COR-L47 (cell line): ENCODE results near the gene FTSJ1.
"Not testable (repeated sequence)": the region's sequence is repeated elsewhere in the genome, so short reads cannot be mapped to it uniquely, and the experiment has no call there.

Experiments
- DNase-seq: peaks from one replicate; lab custom pipeline; 2025; lab: John Stamatoyannopoulos, UW

Gene FTSJ1

GRCh38 chrX:48497871-48498270 lies 21.9 kb downstream of the FTSJ1 start:
- DNase-seq: no peak

GRCh38 chrX:48498374-48498809 lies 22.4 kb downstream of the FTSJ1 start:
- DNase-seq: no peak

DNA sequence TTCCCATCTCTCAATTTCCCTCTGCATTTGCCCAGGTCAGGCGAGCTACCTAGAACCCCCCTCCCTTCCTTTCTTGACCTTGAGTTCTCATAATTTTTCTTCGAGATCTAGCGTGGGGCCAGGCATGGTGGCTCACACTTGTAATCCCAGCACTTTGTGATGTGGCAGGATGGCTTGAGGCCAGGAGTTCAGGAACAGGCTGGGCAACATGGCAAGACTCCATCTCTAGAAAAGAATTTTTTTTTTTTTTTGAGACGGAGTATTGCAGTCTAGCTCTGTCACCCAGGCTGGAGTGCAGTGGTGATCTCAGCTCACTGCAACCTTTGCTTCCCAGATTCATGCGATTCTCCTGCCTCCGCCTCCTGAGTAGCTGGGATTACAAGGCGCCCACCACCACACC lies 28.3 kb downstream of the FTSJ1 start:
- DNase-seq: no peak

DNA sequence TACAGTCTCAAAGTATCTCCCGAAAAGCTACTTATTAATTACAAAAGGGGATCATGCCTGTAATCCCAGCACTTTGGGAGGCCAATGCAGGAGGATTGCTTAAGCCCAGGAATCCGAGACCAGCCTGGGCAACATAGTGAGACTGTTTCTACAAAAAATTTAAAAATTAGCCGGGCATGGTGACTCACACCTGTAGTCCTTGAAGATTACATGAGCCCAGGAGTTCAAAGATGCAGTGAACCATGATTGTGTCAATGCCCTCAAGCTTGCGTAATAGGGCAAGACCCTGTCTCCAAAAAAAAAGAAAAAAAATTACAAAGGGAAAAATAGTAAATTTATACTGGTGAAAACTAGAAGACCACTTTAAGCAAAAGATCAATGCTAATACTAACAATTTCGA lies 29.5 kb downstream of the FTSJ1 start:
- no peak for DNase-seq

DNA sequence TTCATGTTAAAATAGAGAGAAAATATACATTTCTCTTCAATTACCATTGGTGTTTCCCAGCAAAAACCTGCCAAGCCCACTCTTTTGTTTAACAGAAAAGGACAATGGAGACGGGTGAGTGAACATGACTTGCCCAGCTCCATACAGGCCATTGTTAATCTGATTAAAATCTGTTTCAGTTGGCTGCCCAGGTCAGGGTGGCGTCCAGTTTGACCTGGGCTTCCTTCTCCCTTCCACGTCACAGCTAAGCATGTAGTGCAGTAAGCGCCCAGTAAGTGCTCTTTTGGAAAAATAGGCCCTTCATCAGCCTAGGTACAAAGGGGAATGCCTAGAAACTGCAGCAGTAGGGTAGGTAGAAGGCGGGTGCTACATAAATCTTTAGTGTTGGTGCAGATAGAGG lies 31.2 kb downstream of the FTSJ1 start:
- DNase-seq: no peak

DNA sequence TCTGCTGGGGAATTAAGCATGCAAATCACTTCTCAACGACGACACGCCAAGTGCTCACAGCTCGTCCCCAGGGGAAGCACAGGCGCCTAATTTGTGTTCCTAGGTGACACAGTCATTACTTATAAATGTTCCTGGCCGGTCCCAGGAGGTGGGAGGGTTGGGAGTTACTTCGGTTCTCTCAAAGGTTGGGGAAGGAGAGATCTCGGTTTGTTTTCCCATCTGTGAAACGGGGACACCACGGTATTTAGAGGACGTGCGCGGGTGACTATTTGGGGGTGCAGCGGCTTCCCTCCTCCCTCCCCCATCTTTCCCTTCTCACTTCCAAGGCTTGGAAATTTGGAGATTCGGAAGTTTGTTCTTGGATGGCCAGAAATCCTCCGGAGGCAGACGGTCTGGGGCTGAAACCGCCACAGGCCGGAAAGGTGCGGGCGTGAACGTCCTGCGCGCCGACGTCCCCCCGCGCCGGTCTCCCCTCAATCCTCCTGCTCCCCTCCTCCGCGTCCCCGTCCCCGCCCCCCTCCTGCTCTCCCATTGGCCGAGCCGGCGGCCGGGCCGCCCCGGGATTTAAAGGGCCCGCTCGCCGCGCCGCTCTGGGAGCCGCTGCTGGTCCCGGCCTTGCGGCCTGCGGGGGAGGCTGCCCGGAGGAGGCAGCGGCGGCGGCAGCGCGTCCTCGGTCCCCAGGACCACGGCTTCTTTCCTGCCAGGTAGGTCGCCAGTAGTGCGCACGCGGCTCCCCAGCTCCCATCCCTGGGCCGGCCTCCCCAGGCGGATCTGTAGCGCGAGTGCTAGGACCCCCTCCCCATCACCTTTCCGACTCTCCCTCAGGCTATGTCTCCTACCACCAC lies 32.6 kb downstream of the FTSJ1 start, which contains the start of gene PORCN:
Gene PORCN (plus strand): TSS at position 593 of the 845 bp plus-strand sequence. CDS start 829 bp downstream, outside the sequence.
- no peak for DNase-seq

GRCh38 chrX:48509245-48509590 lies 33.2 kb downstream of the FTSJ1 start:
- no peak for DNase-seq

DNA sequence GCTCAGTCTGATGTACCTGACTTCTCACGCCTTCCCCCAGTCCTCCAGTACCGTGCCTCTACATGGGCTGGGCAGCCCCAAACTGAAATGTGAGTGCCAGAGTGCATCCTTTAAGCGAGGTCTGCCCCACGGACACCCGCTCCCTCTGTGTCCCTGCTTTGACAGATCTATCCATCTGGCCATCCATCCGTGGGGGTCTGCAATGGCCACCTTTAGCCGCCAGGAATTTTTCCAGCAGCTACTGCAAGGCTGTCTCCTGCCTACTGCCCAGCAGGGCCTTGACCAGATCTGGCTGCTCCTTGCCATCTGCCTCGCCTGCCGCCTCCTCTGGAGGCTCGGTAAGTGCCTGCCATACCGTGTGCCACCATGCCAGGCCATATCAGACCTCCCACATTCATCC lies 33.6 kb downstream of the FTSJ1 start:
- no peak for DNase-seq

- DNase-seq: no peak
Observed at GRCh38 chrX:48511560-48511959, 35.6 kb downstream of the FTSJ1 start.

DNA sequence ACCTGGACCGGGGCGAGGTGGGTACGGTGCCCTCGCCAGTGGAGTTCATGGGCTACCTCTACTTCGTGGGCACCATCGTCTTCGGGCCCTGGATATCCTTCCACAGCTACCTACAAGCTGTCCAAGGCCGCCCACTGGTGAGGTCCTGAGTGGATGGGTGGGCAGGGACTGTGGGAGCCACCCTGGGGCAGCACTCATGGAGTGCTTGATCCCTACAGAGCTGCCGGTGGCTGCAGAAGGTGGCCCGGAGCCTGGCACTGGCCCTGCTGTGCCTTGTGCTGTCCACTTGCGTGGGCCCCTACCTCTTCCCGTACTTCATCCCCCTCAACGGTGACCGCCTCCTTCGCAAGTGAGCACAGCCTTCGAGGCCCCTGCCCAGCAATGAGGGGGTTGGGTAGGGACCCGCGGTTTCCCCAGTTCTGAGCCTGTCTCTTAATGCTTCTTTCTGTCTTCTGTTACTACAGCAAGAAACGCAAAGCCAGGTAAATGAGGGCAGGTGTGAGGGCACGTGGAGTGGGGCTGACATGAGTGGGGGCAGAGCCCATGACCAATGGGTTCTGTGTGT lies 36.5 kb downstream of the FTSJ1 start:
- no peak for DNase-seq

DNA sequence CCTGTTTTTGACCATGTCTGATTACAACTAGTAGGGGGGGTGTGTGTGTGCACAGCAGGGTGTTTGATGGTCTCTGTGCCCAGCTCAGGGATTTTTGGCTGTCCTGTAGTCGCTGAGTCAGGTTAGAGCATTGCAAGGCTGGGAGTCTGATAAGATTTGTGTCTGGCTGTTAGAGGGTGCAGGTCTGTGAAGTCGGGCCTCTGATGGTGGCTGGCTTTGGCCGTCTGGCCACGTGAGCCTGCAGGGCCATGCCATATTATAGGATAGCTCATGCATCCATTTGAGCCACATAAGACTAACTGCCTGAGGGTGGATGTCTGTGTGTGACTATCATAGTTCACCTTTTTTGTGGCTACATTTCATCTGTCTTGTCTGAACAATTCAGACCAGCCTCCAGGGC lies 37.7 kb downstream of the FTSJ1 start:
- DNase-seq: no peak

DNA sequence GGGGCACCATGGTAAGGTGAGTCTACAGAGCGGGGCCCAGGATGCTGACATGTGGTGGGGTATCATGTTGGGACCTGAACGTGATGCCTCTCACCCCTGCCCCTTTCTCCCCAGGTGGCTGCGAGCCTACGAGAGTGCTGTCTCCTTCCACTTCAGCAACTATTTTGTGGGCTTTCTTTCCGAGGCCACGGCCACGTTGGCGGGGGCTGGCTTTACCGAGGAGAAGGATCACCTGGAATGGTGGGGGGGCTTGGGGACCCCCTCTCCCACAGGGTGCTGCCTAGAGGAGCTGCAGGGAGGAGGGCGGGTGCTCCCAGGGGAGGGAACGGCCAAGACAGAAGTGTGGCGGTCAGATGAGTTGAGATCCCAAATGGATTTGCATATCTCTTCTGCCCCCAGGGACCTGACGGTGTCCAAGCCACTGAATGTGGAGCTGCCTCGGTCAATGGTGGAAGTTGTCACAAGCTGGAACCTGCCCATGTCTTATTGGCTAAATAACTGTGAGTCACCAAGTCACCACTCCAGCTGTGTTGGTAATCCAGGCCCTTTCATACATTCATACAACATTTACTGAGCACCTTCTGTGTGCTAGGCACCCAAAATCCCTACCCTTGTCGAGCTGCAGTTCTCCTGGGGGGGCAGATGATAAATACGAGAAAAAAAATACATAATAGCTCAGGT lies 38.3 kb downstream of the FTSJ1 start:
- no peak for DNase-seq

DNA sequence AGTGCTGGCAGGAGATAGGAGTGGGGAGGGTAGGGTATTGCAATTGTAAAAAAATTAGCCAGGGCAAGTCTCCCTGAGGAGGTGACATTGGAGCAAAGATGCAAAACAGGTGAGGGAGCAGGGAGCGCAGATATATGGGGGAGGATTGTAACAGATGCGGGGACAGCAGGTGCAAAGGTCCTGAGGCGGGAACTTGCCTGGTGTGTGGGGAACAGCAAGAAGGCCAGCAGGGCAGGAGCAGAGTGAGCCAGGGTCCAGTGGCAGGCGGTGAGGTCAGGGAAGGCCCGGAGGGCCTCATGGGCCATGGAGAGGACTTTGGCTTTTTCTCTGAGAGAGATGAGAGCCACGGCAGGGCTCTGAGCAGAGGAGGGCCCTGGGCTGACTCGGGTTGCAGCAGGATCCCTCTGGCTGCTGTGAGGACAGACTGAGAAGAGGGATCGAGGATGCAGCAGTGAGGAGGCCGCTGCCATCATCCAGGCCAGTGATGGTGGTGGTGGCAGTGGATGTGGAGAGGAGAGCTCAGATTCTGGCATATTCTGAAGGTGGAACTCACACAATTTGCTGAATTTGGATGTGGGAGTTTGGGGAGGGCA lies 39.0 kb downstream of the FTSJ1 start:
- no peak for DNase-seq

DNA sequence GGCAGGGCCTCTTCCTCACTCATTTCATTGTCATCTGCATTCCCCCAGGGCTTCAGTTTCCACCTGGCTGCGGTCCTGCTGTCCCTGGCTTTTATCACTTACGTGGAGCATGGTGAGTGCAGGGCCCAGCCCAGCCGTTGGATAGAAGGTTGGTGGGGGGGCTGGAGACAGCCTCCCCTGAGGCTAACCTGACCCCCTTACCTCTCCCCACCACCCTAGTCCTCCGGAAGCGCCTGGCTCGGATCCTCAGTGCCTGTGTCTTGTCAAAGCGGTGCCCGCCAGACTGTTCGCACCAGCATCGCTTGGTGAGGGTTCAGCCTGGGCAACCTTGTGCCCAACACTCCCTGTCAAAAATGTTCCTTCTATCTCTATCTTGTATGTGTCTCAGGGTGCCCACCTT lies 39.8 kb downstream of the FTSJ1 start:
- no peak for DNase-seq

- DNase-seq: no peak
Observed at GRCh38 chrX:48516285-48516684, 40.3 kb downstream of the FTSJ1 start.

DNA sequence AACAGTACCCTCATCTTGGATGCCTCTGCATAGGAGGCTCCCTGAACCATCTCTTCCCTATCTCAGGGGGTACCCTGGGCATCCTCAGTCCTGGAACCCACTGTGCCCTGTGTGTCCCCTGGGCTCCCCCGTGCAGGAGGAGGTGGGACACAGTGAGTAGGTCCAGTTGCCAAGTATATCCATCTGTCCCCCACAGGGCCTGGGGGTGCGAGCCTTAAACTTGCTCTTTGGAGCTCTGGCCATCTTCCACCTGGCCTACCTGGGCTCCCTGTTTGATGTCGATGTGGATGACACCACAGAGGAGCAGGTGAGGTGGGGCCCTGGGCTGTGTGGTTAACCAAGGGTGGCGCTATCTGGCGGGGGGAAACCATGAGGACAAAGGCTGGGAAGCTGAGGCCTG lies 41.0 kb downstream of the FTSJ1 start:
- no peak for DNase-seq

DNA sequence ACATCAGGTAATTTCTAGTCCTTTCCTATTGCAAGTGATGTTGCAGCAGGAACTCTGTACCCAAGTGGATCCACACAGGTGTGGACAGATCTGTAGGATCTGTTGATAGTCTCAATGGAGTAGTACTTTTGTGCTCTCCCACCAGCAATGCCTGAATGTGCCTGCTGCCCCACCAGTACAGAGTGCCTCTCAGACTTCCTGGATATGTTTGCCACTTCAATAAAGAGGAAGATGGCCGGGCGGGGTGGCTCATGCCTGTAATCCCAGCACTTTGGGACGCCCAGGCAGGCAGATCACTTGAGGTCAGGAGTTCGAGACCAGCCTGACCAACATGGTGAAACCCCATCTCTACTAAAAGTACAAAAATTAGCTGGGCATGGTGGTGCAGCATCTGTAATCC lies 43.5 kb downstream of the FTSJ1 start:
- not testable (repeated sequence) for DNase-seq

DNA sequence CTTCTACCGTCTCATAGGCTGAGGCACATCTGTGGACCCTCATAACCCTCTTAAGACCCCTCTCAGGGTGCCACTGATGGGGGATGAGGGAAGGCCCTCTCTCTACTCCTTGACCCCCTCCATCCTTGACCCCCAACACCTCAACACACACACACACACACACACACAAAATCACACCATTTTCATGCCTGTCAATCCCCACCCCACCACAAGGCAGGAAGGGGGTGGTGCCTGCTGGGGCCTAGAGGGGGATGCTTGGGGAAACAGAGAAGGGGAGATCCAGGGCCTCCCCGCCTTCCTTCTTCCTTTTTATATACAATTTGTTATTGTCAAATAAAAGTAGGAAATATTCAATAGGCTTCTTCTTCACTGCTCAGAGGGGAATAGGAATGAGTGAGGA lies 44.5 kb downstream of the FTSJ1 start:
- no peak for DNase-seq

DNA sequence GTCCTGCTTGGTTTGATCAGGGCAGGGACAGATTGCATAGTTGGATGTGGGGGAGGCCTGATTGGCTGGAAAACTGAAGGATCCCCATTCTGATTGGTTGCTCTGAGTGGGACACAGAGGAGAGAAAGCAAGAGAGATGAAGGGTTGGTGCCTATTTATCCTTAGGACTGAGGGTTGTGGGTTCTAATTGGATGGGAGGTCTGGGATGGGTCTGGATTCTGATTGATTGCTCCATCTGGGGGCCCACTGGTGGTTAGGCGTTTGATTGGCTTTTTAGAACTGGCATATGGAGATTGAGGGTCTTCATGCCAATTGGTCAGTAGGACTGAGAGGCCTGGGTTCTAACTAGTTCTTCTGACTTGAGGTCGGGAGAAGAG lies 45.0 kb downstream of the FTSJ1 start:
- no peak for DNase-seq

- DNase-seq: peak; percentile 92
Observed at GRCh38 chrX:48521353-48522243, 45.6 kb downstream of the FTSJ1 start, which contains the start of gene EBP. EBP (plus strand) TSS chrX:48521808; CDS start chrX:48523772, 1,964 bp downstream.

- no peak for DNase-seq
Observed at GRCh38 chrX:48522291-48522690, 46.3 kb downstream of the FTSJ1 start.

DNA sequence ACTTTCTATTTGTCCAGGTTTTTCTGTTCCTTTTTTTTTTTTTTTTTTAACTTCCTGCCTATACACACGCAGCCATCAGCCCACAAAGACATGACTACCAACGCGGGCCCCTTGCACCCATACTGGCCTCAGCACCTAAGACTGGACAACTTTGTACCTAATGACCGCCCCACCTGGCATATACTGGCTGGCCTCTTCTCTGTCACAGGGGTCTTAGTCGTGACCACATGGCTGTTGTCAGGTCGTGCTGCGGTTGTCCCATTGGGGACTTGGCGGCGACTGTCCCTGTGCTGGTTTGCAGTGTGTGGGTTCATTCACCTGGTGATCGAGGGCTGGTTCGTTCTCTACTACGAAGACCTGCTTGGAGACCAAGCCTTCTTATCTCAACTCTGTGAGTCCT lies 47.7 kb downstream of the FTSJ1 start:
- DNase-seq: no peak
